HG03066 (cell line): ENCODE data around the gene TRIM47.
"Not testable (repeated sequence)": the region's sequence is repeated elsewhere in the genome, so short reads cannot be mapped to it uniquely, and the experiment has no call there.

Experiments used
- ATAC-seq: cut with Tn5 transposase; IDR thresholded peaks from one replicate; pipeline ENCODE4 v1.9.1; 2021; ENCODE audit warnings: low read depth; ENCODE audit not compliant: unreplicated experiment

The TRIM47 gene

DNA sequence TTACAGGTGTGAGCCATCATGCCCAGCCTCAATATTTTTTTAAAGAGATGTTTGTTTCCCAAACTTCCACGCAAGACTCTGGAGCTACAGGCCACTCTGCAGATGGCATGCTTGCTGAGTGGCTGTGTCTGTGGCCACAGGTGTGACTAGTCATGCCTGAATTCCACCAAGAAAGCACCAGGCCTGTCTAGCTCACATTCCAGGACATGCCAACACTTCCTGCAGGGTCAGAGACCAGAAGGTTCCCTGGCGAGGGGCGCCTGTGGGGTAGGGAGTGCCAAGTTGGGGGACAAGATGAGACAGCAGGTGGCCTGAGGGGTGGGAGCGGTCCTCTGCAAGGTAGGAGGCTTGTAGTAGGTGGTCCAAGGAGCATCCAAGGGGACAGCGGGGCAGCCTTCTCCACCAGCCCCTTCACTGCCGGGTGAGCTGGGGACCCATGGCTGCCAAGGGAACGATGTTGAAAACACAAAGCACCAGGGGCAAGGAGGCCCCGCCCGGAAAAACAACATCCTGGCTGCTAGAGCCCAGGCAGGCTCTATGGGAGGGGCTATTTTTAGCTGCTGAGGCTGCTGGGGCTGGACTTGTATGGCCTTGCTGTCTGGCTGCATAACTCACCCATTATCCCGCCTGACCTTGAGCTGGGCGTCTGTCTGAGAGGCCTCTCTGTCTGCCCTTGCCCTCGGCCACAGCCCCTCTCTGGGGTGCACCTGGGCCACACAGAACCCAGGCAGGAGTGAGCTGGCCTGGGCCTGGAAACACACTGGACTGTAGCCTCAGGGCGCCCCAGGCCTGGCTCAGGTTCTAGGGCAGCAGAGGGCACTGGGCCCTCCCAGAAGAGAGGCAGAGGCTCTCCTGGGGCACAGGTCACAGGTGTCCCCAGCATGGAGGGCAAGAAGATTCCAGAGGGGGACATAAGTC is 5.7 kb downstream of the TRIM47 start:
- ATAC-seq = no peak

DNA sequence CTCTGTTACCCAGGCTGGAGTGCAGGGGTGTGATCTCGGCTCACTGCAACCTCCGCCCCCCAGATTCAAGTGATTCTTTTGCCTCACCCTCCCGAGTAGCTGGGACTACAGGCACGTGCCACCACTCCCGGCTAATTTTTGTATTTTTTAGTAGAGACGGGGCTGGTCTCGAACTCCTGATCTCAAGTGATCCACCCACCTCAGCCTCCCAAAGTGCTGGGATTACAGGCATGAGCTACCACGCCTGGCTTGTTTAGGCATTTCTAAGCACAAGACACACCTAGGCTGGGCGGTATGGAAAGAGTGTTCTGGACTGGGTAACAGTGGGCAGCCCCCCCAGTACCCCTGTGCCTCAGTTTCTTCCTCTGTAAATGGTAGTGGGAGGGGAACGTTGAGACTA is 8.2 kb downstream of the TRIM47 start:
- ATAC-seq = not testable (repeated sequence)

GRCh38 chr17:75869282-75870141 is 8.9 kb downstream of the TRIM47 start:
- ATAC-seq = no peak

- ATAC-seq = not testable (repeated sequence)
Observed at GRCh38 chr17:75868730-75869281, 9.6 kb downstream of the TRIM47 start.

GRCh38 chr17:75865404-75866188 is 12.8 kb downstream of the TRIM47 start:
- ATAC-seq = not testable (repeated sequence)

DNA sequence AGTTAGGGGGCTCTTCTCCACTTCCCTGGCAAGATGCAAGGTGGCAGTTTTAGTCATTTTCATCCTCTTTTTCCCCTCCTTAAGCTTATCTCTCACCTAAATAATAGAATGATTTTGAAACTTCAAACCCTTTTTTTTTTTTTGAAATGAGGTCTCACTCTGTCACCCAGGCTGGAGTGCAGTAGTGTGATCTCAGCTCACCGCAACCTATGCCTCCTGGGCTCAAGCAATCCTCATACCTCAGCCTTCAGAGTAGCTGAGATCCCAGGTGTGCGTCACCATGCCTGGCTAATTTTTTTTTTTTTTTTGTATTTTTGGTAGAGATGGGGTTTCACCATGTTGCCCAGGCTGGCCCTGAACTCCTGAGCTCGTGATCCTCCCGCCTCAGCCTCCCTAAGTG is 13.5 kb downstream of the TRIM47 start:
- ATAC-seq = peak; percentile 11

- peak; percentile 83 for ATAC-seq
Observed at GRCh38 chr17:75864448-75864871, 13.9 kb downstream of the TRIM47 start.

DNA sequence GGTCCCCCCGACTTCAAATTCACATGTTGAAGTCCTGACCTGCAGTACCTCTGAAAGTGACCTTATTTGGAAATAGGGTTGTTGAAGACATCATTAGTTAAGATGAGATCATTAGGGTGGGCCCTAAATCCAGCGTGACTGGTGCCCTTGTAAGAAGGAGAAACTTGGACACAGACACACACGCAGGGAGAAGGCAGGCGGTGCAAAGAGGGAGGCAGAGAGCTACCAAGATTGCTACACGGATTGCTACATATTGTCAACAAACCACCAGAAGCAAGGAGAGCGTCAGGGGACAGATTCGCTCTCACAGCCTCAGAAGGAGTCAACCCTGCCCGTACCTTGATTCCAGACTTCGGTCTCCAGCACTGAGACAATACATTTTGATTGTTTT is 16.5 kb downstream of the TRIM47 start:
- no peak for ATAC-seq

DNA sequence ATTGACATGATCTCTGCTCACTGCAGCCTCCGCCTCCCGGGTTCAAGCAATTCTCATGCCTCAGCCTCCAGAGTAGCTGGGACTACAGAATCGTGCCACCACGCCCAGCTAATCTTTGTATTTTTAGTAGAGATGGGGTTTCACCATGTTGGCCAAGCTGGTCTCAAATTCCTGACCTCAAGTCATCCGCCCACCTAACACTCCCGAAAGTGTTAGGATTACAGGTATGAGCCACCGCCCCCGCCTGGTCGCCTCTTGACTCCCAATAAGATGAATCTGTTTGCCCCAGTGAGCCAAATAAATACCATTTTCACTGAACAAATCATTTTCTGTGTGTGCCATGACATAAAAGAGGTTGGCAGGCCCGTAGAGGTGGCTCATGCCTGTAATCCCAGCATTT is 19.0 kb downstream of the TRIM47 start:
- ATAC-seq = not testable (repeated sequence)

DNA sequence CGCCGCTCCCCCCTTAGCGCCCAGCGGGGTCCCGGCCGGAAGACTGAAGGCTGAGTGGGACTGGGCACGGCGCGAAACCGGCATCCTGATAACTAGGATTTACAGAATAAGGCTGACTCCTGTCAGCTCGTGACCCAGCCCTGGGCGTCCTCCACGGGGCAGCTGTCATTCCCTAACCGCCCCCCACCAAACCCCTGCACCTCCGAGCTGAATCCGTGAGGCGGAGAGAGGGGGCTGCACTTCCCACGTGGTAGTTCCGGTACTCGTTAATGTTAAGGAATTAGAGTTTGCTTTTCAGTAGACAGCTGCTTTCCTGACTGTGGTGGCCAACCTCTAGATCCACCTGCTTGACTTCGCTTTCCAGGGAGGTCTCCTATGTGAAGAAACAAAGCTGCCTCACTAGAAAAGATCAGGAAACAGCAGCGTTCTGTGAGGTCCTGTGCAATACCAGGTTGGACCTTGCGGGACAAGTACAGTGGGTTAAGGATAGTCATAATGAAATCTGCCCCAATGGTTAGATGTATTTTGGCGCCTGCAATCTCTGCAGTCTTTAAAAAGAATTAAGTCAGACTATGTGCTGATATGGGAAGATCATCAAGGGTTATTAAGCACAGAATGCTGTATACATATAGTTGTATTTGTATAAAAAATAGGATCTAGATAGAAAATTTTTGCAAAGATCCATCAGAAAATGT is 22.2 kb downstream of the TRIM47 start:
- ATAC-seq = no peak

DNA sequence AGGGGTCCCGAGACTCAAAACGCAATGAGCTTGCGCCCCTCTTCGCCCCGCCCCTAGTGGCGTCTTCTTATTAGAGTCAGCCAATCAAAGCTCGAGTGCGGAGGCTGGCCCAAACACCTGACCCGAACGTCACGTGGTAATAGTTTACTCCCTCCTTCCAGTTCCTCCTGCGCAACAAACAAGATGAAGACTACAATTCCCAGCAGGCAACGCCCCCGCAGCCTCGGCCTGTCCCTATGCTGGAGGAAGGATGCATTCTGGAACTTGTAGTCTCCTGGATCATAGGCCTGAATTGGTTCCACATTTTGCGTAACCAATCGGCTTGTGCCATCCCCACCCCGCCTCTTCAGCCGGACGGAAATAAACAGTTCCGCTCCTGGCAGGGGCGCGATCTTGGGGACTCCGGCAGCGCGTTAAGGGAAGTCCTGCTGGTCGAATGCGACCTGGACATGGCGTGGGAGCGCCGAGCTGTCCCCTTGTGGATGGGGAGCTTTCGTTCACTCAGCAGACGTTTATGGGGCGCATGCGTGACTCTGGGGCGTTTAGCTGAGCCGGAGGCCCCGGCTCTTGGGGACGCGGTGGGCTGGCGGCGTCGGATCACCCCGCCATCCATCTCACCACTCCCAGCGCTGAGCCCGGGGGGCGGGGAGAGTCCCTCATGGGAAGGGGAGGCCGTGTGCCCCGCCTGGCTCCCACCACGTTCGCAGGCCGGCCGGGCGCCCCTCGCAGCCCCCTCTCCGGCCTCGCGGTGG is 22.9 kb downstream of the TRIM47 start, which contains the start of gene WBP2:
Gene WBP2 (minus strand): TSS at position 26 of the 752 bp plus-strand sequence. CDS start 38 bp downstream, outside the sequence.
- peak; percentile 78 for ATAC-seq

DNA sequence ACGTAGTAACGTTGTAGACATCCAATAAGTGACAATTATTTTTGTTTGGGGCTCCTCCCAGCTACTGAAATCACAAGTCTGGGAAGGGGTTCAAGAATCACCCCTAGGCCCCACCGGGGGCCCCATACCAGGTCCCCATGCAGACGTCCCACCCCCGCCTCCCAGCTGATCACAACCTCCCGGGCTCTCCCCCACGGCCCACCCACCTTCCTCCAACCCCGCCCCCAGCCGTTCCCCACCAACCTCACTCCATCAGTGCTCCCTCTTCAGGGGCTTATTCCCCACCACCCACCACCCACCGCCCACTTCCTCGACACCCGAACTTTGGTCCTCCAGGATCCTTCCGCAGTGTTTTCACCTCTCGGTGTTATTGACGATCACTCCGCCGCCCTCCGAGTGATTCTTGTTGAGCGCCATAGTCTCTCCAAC is 23.5 kb downstream of the TRIM47 start:
- no peak for ATAC-seq

DNA sequence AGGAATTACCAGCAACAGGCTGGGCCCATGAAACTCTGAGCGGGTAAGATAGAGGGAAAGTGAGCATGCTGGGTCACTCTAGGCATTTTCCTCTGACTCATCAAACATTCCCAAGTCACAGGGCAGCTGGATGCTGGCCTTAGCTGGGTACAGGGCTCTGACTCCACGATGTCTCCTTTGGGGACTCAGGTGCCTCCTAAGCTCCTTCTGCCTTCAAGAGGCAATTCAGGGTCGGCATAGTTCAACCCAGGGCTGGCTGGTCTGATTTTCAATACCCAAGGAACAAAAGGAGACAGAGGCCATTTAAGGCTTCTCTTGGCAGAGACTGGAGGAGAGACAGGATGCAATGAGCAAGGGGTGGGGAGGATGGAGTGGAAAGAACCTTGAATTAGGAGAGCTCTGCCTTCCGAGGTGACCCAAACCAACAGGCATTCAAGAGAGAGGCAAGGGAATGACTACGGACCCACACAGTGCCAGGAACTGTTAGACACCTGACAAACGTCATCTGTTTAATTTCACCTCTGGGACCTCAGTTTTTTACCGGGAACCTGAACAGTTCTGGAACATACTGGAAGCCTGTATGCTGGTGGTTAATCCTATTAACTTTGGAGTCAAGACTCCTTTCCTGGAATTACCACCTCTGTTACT is 24.2 kb downstream of the TRIM47 start:
- no peak for ATAC-seq

- ATAC-seq = no peak
Observed at GRCh38 chr17:75853433-75853832, 24.9 kb downstream of the TRIM47 start.

GRCh38 chr17:75851693-75851991 is 26.7 kb downstream of the TRIM47 start:
- not testable (repeated sequence) for ATAC-seq

GRCh38 chr17:75850928-75851692 is 27.3 kb downstream of the TRIM47 start:
- no peak for ATAC-seq

DNA sequence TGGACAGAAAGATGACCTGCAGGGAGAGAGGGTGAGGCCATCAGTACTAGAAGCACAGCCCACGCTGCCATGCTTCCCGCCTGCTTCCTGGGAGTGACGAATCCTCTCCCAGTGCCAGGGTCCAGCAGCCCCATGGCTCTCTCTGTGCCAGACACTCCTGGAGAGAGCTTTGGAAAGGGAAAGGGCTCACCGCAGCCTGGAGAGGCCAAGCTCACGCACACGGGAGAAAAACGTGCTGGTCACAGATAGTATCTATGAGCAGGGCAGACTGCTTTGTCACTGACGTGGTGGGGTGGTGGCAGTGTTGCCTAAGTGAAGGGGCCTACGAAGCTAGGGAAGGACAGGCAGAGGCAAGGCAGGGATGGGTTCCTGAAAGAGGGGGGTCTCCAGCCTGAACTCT is 28.7 kb downstream of the TRIM47 start:
- ATAC-seq = no peak

DNA sequence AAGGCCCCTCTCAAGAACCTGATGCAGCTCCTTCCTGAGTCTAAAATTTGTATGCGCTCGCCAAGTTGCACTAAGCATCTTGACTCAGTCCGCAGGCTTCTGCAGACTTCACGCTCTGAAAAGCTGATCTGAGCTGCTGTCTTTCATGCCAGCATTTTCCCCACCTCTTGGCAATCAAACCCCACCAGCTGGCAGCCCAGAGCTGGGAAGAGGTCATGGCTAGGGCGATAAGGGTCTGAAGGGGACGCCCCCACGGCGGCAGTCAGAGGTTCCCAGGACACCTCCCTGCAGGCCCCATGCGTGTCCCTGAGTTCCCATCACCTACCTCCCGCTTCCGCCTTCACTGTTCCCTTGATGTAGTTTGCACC is 29.1 kb downstream of the TRIM47 start:
- ATAC-seq = no peak
